ENCODE measurements around the gene ALDH3A1.
A peak's percentile ranks its signal among the peaks of the same experiment; 100 is the strongest.

ALDH3A1 gene

DNA sequence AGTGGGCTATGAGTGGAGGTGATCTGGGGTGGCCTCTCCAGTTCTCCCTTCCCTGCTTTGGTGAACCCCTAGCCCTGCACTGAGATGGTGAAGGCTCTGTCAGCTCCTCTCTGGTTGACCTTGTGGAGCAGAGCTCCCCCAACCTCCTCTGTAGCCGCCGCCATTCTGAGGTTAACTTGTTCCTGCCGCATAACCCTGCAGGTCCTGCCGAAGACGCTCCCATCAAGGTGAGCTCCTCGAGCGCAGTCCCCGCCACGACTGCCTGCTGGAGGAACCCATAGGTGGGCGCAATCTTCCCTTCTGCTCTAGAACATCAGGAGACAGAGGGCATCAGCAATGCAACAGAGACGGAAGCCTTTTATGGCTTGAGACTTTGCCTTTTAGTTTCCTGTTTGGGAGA is 16.5 kb downstream of the ALDH3A1 start:
- no peak for DNase-seq (ENCODE audit: low read depth)
- TF ChIP-seq, protein P1, sequence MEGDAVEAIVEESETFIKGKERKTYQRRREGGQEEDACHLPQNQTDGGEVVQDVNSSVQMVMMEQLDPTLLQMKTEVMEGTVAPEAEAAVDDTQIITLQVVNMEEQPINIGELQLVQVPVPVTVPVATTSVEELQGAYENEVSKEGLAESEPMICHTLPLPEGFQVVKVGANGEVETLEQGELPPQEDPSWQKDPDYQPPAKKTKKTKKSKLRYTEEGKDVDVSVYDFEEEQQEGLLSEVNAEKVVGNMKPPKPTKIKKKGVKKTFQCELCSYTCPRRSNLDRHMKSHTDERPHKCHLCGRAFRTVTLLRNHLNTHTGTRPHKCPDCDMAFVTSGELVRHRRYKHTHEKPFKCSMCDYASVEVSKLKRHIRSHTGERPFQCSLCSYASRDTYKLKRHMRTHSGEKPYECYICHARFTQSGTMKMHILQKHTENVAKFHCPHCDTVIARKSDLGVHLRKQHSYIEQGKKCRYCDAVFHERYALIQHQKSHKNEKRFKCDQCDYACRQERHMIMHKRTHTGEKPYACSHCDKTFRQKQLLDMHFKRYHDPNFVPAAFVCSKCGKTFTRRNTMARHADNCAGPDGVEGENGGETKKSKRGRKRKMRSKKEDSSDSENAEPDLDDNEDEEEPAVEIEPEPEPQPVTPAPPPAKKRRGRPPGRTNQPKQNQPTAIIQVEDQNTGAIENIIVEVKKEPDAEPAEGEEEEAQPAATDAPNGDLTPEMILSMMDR (IDR thresholded peaks at IDR 0.05; ENCODE audit: low read length, missing control alignments) = no peak
- H3K4me3 ChIP-seq (replicated peaks; ENCODE audit: low read depth, low read length) = no peak overlapping the region

GRCh38 chr17:19730843-19731242 is 17.3 kb downstream of the ALDH3A1 start:
- DNase-seq (ENCODE audit: low read depth) = no peak
- H3K4me3 ChIP-seq (replicated peaks; ENCODE audit: low read depth, low read length) = no peak overlapping the region
- TF ChIP-seq, protein P1 (IDR thresholded peaks at IDR 0.05; ENCODE audit: low read length, missing control alignments) = no peak

- TF ChIP-seq, protein P1 (IDR thresholded peaks at IDR 0.05; ENCODE audit: low read length, missing control alignments) = no peak
- no peak overlapping the region for H3K4me3 ChIP-seq (replicated peaks; ENCODE audit: low read depth, low read length)
- no peak for DNase-seq (ENCODE audit: low read depth)
Observed at GRCh38 chr17:19729900-19730299, 18.2 kb downstream of the ALDH3A1 start.

DNA sequence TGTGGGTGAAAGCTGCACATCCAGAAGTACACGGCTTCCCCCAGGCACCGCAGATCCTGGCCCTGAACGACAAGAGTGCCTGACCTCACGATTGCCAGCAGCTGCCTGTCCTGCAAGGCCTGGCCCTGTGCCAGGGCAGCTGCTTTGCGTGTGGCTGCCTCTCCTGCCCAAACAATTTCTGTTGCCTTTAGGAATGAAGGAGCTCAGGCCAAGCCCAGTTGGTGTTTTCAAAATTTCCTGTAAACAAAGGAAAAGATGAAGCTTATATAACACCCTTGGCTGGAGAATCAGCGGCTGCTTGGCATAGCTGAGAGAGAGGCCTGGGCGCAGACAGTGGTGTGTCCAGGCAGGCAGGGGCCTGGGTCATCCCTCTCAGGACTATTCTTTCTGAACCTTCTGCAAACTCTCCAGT is 20.0 kb downstream of the ALDH3A1 start:
- TF ChIP-seq, protein P1 (IDR thresholded peaks at IDR 0.05; ENCODE audit: low read length, missing control alignments) = no peak
- H3K4me3 ChIP-seq (replicated peaks; ENCODE audit: low read depth, low read length) = no peak overlapping the region
- peak; percentile 91 for DNase-seq (ENCODE audit: low read depth)

GRCh38 chr17:19727501-19728078 is 20.5 kb downstream of the ALDH3A1 start:
- DNase-seq (ENCODE audit: low read depth) = peak; percentile 95
- TF ChIP-seq, protein P1 (IDR thresholded peaks at IDR 0.05; ENCODE audit: low read length, missing control alignments) = no peak
- H3K4me3 ChIP-seq (replicated peaks; ENCODE audit: low read depth, low read length) = no peak overlapping the region

- peak; percentile 70 for DNase-seq (ENCODE audit: low read depth)
- TF ChIP-seq, protein P1 (IDR thresholded peaks at IDR 0.05; ENCODE audit: low read length, missing control alignments) = no peak
- H3K4me3 ChIP-seq (replicated peaks; ENCODE audit: low read depth, low read length) = no peak overlapping the region
Observed at GRCh38 chr17:19726631-19727376, 21.3 kb downstream of the ALDH3A1 start.
